ENCODE measurements around the gene DOCK9.
A peak's percentile ranks its signal among the peaks of the same experiment; 100 is the strongest.

The DOCK9 gene

GRCh38 chr13:98979012-98979660 lies 1.3 kb upstream of the DOCK9 start:
- Histone ChIP-seq H2AFZ (ENCODE audit: low read depth, low read length) (no peak overlapping the region), H3K36me3 (ENCODE audit: control insufficient read depth in 1 of 2, insufficient read depth in 2 of 2, low read depth in 1 of 2, low read length in 2 of 2) (no peaks in the 10 kb centered on the region), H3K18ac (ENCODE audit: low read depth in 1 of 2, low read length in 2 of 2) (no peak overlapping the region), H3K23ac (ENCODE audit: low read length in 2 of 2) (no peak overlapping the region), H4K8ac (ENCODE audit: low read length) (no peak overlapping the region), H3K4me2 (ENCODE audit: low read length, poor library complexity, severe bottlenecking) (no peak overlapping the region), H3K14ac (ENCODE audit: low read length in 2 of 2) (no peak overlapping the region), H3K79me1 (replicated peaks; ENCODE audit: low read length, poor library complexity, severe bottlenecking) (peaks cover 2% of the 10 kb centered on the region), H2BK120ac (ENCODE audit: low read depth, low read length) (no peak overlapping the region), H3K4me1 (ENCODE audit: control insufficient read depth, insufficient read depth, low read depth, low read length) (peaks cover 12% of the 10 kb centered on the region), H3K4ac (ENCODE audit: low read depth in 1 of 2, low read length in 2 of 2) (no peak overlapping the region), H4K91ac (ENCODE audit: low read length) (no peak overlapping the region), H3K9me3 (ENCODE audit: control insufficient read depth, low read length) (no peaks in the 10 kb centered on the region), H3K9ac (ENCODE audit: low read length) (no peak overlapping the region), H3K4me3 (ENCODE audit: insufficient read depth in 1 of 2, low read depth in 1 of 2, low read length in 2 of 2) (no peak overlapping the region), H3K27ac (ENCODE audit: low read length, poor library complexity, severe bottlenecking) (no peak overlapping the region), H2AK5ac (ENCODE audit: low read length, severe bottlenecking) (no peak overlapping the region), H3K27me3 (ENCODE audit: control insufficient read depth in 1 of 2, insufficient read depth in 1 of 2, low read length in 2 of 2) (no peaks in the 10 kb centered on the region), H2BK15ac (ENCODE audit: low read depth, poor library complexity, severe bottlenecking) (no peak overlapping the region), H2BK12ac (ENCODE audit: low read length in 2 of 2) (no peak overlapping the region), H2BK5ac (ENCODE audit: low read depth, low read length, poor library complexity, severe bottlenecking) (no peak overlapping the region)
- no peak for DNase-seq
- 91% methylated on average over 6 of the region's 9 CpGs for WGBS

GRCh38 chr13:98978280-98978679 lies 416 bp upstream of the DOCK9 start:
- no peak overlapping the region for H4K91ac ChIP-seq (ENCODE audit: low read length)
- H3K4ac ChIP-seq (ENCODE audit: low read depth in 1 of 2, low read length in 2 of 2), result no peak overlapping the region
- no peak overlapping the region for H3K14ac ChIP-seq (ENCODE audit: low read length in 2 of 2)
- H2BK15ac ChIP-seq (ENCODE audit: low read depth, poor library complexity, severe bottlenecking), result no peak overlapping the region
- H3K4me1 ChIP-seq (ENCODE audit: control insufficient read depth, insufficient read depth, low read depth, low read length), result peaks cover 15% of the 10 kb centered on the region
- H3K18ac ChIP-seq (ENCODE audit: low read depth in 1 of 2, low read length in 2 of 2), result no peak overlapping the region
- H3K36me3 ChIP-seq (ENCODE audit: control insufficient read depth in 1 of 2, insufficient read depth in 2 of 2, low read depth in 1 of 2, low read length in 2 of 2), result no peaks in the 10 kb centered on the region
- no peak overlapping the region for H2AFZ ChIP-seq (ENCODE audit: low read depth, low read length)
- H3K27ac ChIP-seq (ENCODE audit: low read length, poor library complexity, severe bottlenecking), result peak overlapping the region; percentile 97
- peak overlapping the region; percentile 55 for H3K9ac ChIP-seq (ENCODE audit: low read length)
- no peak overlapping the region for H3K23ac ChIP-seq (ENCODE audit: low read length in 2 of 2)
- H4K8ac ChIP-seq (ENCODE audit: low read length), result no peak overlapping the region
- peak; percentile 73 for DNase-seq
- peak overlapping the region; percentile 76 for H3K4me2 ChIP-seq (ENCODE audit: low read length, poor library complexity, severe bottlenecking)
- no peaks in the 10 kb centered on the region for H3K27me3 ChIP-seq (ENCODE audit: control insufficient read depth in 1 of 2, insufficient read depth in 1 of 2, low read length in 2 of 2)
- H2BK120ac ChIP-seq (ENCODE audit: low read depth, low read length), result no peak overlapping the region
- no peak overlapping the region for H2BK12ac ChIP-seq (ENCODE audit: low read length in 2 of 2)
- WGBS, result 0% methylated on average over 1 of the region's 3 CpGs
- no peak overlapping the region for H2AK5ac ChIP-seq (ENCODE audit: low read length, severe bottlenecking)
- no peak overlapping the region for H2BK5ac ChIP-seq (ENCODE audit: low read depth, low read length, poor library complexity, severe bottlenecking)
- H3K9me3 ChIP-seq (ENCODE audit: control insufficient read depth, low read length), result no peaks in the 10 kb centered on the region
- peak overlapping the region in 1 of 2 experiments; percentile 78 for H3K4me3 ChIP-seq (ENCODE audit: insufficient read depth in 1 of 2, low read depth in 1 of 2, low read length in 2 of 2)
- H3K79me1 ChIP-seq (replicated peaks; ENCODE audit: low read length, poor library complexity, severe bottlenecking), result peaks cover 3% of the 10 kb centered on the region

GRCh38 chr13:98976941-98977340 lies 923 bp downstream of the DOCK9 start:
- Histone ChIP-seq H2BK15ac (ENCODE audit: low read depth, poor library complexity, severe bottlenecking) (no peak overlapping the region), H4K91ac (ENCODE audit: low read length) (no peak overlapping the region), H3K27me3 (ENCODE audit: control insufficient read depth in 1 of 2, insufficient read depth in 1 of 2, low read length in 2 of 2) (no peaks in the 10 kb centered on the region), H3K4ac (ENCODE audit: low read depth in 1 of 2, low read length in 2 of 2) (no peak overlapping the region), H3K4me3 (ENCODE audit: insufficient read depth in 1 of 2, low read depth in 1 of 2, low read length in 2 of 2) (peak overlapping the region in 1 of 2 experiments; percentile 78), H3K23ac (ENCODE audit: low read length in 2 of 2) (no peak overlapping the region), H2BK120ac (ENCODE audit: low read depth, low read length) (no peak overlapping the region), H3K9ac (ENCODE audit: low read length) (peak overlapping the region; percentile 55), H2BK5ac (ENCODE audit: low read depth, low read length, poor library complexity, severe bottlenecking) (no peak overlapping the region), H3K27ac (ENCODE audit: low read length, poor library complexity, severe bottlenecking) (peak overlapping the region; percentile 97), H2AK5ac (ENCODE audit: low read length, severe bottlenecking) (no peak overlapping the region), H4K8ac (ENCODE audit: low read length) (no peak overlapping the region), H3K36me3 (ENCODE audit: control insufficient read depth in 1 of 2, insufficient read depth in 2 of 2, low read depth in 1 of 2, low read length in 2 of 2) (no peaks in the 10 kb centered on the region), H2BK12ac (ENCODE audit: low read length in 2 of 2) (no peak overlapping the region), H3K4me1 (ENCODE audit: control insufficient read depth, insufficient read depth, low read depth, low read length) (peaks cover 18% of the 10 kb centered on the region), H3K9me3 (ENCODE audit: control insufficient read depth, low read length) (no peaks in the 10 kb centered on the region), H3K4me2 (ENCODE audit: low read length, poor library complexity, severe bottlenecking) (peak overlapping the region; percentile 61), H3K14ac (ENCODE audit: low read length in 2 of 2) (no peak overlapping the region), H2AFZ (ENCODE audit: low read depth, low read length) (no peak overlapping the region), H3K79me1 (replicated peaks; ENCODE audit: low read length, poor library complexity, severe bottlenecking) (peaks cover 3% of the 10 kb centered on the region), H3K18ac (ENCODE audit: low read depth in 1 of 2, low read length in 2 of 2) (no peak overlapping the region)
- WGBS, result 20% methylated on average over 1 of the region's 2 CpGs
- peak; percentile 38 for DNase-seq

- Histone ChIP-seq H3K27ac (ENCODE audit: low read length, poor library complexity, severe bottlenecking) (peak overlapping the region; percentile 41), H2BK5ac (ENCODE audit: low read depth, low read length, poor library complexity, severe bottlenecking) (no peak overlapping the region), H3K4me1 (ENCODE audit: control insufficient read depth, insufficient read depth, low read depth, low read length) (peaks cover 18% of the 10 kb centered on the region), H4K8ac (ENCODE audit: low read length) (no peak overlapping the region), H3K23ac (ENCODE audit: low read length in 2 of 2) (no peak overlapping the region), H3K9ac (ENCODE audit: low read length) (peak overlapping the region; percentile 55), H2BK15ac (ENCODE audit: low read depth, poor library complexity, severe bottlenecking) (no peak overlapping the region), H3K27me3 (ENCODE audit: control insufficient read depth in 1 of 2, insufficient read depth in 1 of 2, low read length in 2 of 2) (no peaks in the 10 kb centered on the region), H4K91ac (ENCODE audit: low read length) (no peak overlapping the region), H3K14ac (ENCODE audit: low read length in 2 of 2) (no peak overlapping the region), H2AK5ac (ENCODE audit: low read length, severe bottlenecking) (no peak overlapping the region), H3K18ac (ENCODE audit: low read depth in 1 of 2, low read length in 2 of 2) (no peak overlapping the region), H3K4ac (ENCODE audit: low read depth in 1 of 2, low read length in 2 of 2) (no peak overlapping the region), H3K79me1 (replicated peaks; ENCODE audit: low read length, poor library complexity, severe bottlenecking) (peaks cover 5% of the 10 kb centered on the region), H2BK120ac (ENCODE audit: low read depth, low read length) (no peak overlapping the region), H3K9me3 (ENCODE audit: control insufficient read depth, low read length) (no peaks in the 10 kb centered on the region), H2AFZ (ENCODE audit: low read depth, low read length) (no peak overlapping the region), H3K4me2 (ENCODE audit: low read length, poor library complexity, severe bottlenecking) (peak overlapping the region; percentile 76), H2BK12ac (ENCODE audit: low read length in 2 of 2) (no peak overlapping the region), H3K36me3 (ENCODE audit: control insufficient read depth in 1 of 2, insufficient read depth in 2 of 2, low read depth in 1 of 2, low read length in 2 of 2) (no peaks in the 10 kb centered on the region), H3K4me3 (ENCODE audit: insufficient read depth in 1 of 2, low read depth in 1 of 2, low read length in 2 of 2) (peak overlapping the region in 1 of 2 experiments; percentile 4)
- DNase-seq, result peak; percentile 66
Measured at GRCh38 chr13:98976338-98976737, 1.5 kb downstream of the DOCK9 start.

All from mesenchymal stem cell (in vitro differentiated cells and primary cell).